HepG2 (cell line): ENCODE results near the gene STAP2.

ENCODE experiments used
- ARNT ChIP-seq: fragments of 450-650 bp; IDR thresholded peaks from 2 replicates; pipeline ENCODE4 v1.6.1; 2017
- CEBPB ChIP-seq: IDR thresholded peaks from 2 replicates; pipeline ENCODE4 v1.6.1; 2011; ENCODE audit warnings: low read depth, low read length, improper control_type of control experiment, borderline replicate concordance
- MEIS1 ChIP-seq: sonication (generic); formaldehyde crosslinking; IDR thresholded peaks from 2 replicates; pipeline ENCODE4 v1.9.0; 2021; ENCODE audit warnings: mild to moderate bottlenecking, missing genetic modification reagents, moderate library complexity, borderline replicate concordance
- ZNF333 ChIP-seq: sonication (generic); formaldehyde crosslinking; IDR thresholded peaks from 2 replicates; pipeline ENCODE4 v1.4.0; 2020; ENCODE audit warnings: mild to moderate bottlenecking, missing genetic modification reagents, borderline replicate concordance

GRCh38 chr19:4295972-4296771 is 42.5 kb downstream of the STAP2 start:
- TF ChIP-seq CEBPB (no peak), ARNT (no peak), MEIS1 (CRISPR knock-in tag) (no peak), ZNF333 (no peak)
